K562 (cell line): ENCODE data around the gene GATC. TPM values are rescaled to one million over a fixed set of nuclear protein-coding genes. Genes with fewer than 3 reads are reported as not detected.

ENCODE experiments used
- ATAC-seq: fragments of 200-7000 bp; cut with Tn5 transposase; 3 replicates; pipeline ENCODE4 v1.9.1; 2020; ENCODE audit warnings: moderate library complexity
- BruUV-seq: library from RNA; stranded (reverse); fragments of 400-500 nt; replicated peaks from 2 replicates; lab custom pipeline; 2021; lab: Mats Ljungman, UMichigan
- CTCF ChIA-PET: fragments of 300-600 bp; formaldehyde crosslinking; extraction: SDS; loops from one replicate; lab custom pipeline; 2021; ENCODE audit warnings: low intra/inter-chr PET ratio; lab: Yijun Ruan, JAX
- POLR2A ChIA-PET: fragments of 300-600, 350-650 bp; sonication (Branson Sonifier 250); formaldehyde crosslinking; extraction: SDS; loops from one replicate; lab custom pipeline; 2021; ENCODE audit warnings: antibody characterized with exemption, inconsistent platforms; lab: Yijun Ruan, JAX
- DNase-seq, 4 experiments: peaks; one replicate each; pipeline versions ENCODE4 v3.0.0 to v3.0.0-alpha.2; 2011 to 2018; ENCODE audit warnings: low spot score in 3 of 4, mixed read lengths in 3 of 4; ENCODE audit errors: extremely low read depth in 1 of 4
- FAIRE-seq: peaks from 2 replicates; lab custom pipeline; 2011; peaks lifted over from hg19 to GRCh38; lab: Jason Lieb, UNC
- H2AFZ ChIP-seq: 2 replicates; pipeline ENCODE4 v1.6.0; 2011; ENCODE audit warnings: low read depth, low read length, control low read depth, inconsistent platforms
- H3K27ac ChIP-seq: fragments of 200-600 bp; 3 replicates; pipeline ENCODE4 v1.8.0; 2011; ENCODE audit warnings: low read depth, mild to moderate bottlenecking, control low read depth, inconsistent platforms, low read length, moderate library complexity, mixed read lengths; ENCODE audit errors: extremely low read depth
- H3K27me3 ChIP-seq, 2 experiments: fragments of 300-600 bp in 1 of 2; 2 replicates in 1 of 2; 3 replicates in 1 of 2; pipeline versions ENCODE4 v1.6.0 to v1.8.0; 2011; ENCODE audit warnings: inconsistent platforms in 2 of 2, low read length in 2 of 2, mild to moderate bottlenecking in 1 of 2, mixed read lengths in 1 of 2, moderate library complexity in 1 of 2; ENCODE audit not compliant: control insufficient read depth in 2 of 2, insufficient read depth in 2 of 2
- H3K36me3 ChIP-seq: fragments of 300-600 bp; 3 replicates; pipeline ENCODE4 v1.8.0; 2011; ENCODE audit warnings: mild to moderate bottlenecking, low read length, inconsistent platforms; ENCODE audit not compliant: control insufficient read depth, insufficient read depth
- H3K4me1 ChIP-seq, 2 experiments: fragments of 200-600 bp in 1 of 2; replicated peaks in 1 of 2; 2 replicates in 1 of 2; 3 replicates in 1 of 2; pipeline versions ENCODE4 v1.5.1 to v1.8.0; 2011; ENCODE audit warnings: inconsistent platforms in 2 of 2, low read length in 2 of 2, mild to moderate bottlenecking in 1 of 2, mixed read lengths in 1 of 2, moderate library complexity in 1 of 2; ENCODE audit not compliant: control insufficient read depth in 2 of 2, insufficient read depth in 2 of 2
- H3K4me2 ChIP-seq: 2 replicates; pipeline ENCODE4 v1.6.1; 2011; ENCODE audit warnings: low read length, control low read depth, inconsistent platforms, mixed read lengths; ENCODE audit not compliant: insufficient read depth
- H3K4me3 ChIP-seq: fragments of 200-600 bp; sonication (generic), shearing (Covaris generic); 2 replicates; pipeline ENCODE4 v1.5.1; 2016; ENCODE audit warnings: control low read depth, inconsistent platforms
- H3K79me2 ChIP-seq: fragments of 200-600 bp; 3 replicates; pipeline ENCODE4 v1.8.0; 2011; ENCODE audit warnings: low read length, inconsistent platforms; ENCODE audit not compliant: control insufficient read depth, insufficient read depth
- H3K9ac ChIP-seq, 2 experiments: 2 replicates each; pipeline versions ENCODE4 v1.6.0 to v1.6.1; 2011; ENCODE audit warnings: low read depth in 2 of 2, low read length in 2 of 2, control low read depth in 1 of 2, inconsistent platforms in 1 of 2, mild to moderate bottlenecking in 1 of 2, mixed read lengths in 1 of 2; ENCODE audit not compliant: insufficient read depth in 1 of 2
- H3K9me1 ChIP-seq: one replicate; pipeline ENCODE4 v1.6.0; 2011; ENCODE audit warnings: inconsistent platforms, mild to moderate bottlenecking, low read length, moderate library complexity; ENCODE audit not compliant: control insufficient read depth, insufficient read depth
- H3K9me3 ChIP-seq: replicated peaks from 2 replicates; pipeline ENCODE4 v1.5.1; 2011; ENCODE audit warnings: low read depth, low read length, inconsistent platforms; ENCODE audit not compliant: control insufficient read depth, insufficient read depth
- H4K20me1 ChIP-seq: replicated peaks from 2 replicates; pipeline ENCODE4 v1.6.1; 2011; ENCODE audit warnings: low read length, inconsistent platforms, mixed read lengths; ENCODE audit not compliant: control insufficient read depth, insufficient read depth
- CBFA2T3 ChIP-seq: fragments of 450-650 bp; IDR thresholded peaks from 2 replicates; pipeline ENCODE4 v1.6.1; 2017
- COPS2 ChIP-seq: fragments of 450-650 bp; conservative IDR thresholded peaks from 2 replicates; pipeline ENCODE4 v1.6.1; 2016; ENCODE audit warnings: mild to moderate bottlenecking, moderate library complexity
- HNRNPK ChIP-seq: fragments of 200-400 bp; formaldehyde crosslinking; IDR thresholded peaks from one replicate; pipeline ENCODE4 v1.6.1; 2018; ENCODE audit warnings: mild to moderate bottlenecking, low read depth, low read length; ENCODE audit not compliant: poor library complexity, severe bottlenecking
- HSF4 ChIP-seq: fragments of 250-450 bp; sonication (Bioruptor Pico); IDR thresholded peaks from 2 replicates; pipeline ENCODE4 v2.1.2; 2022; ENCODE audit warnings: mild to moderate bottlenecking, moderate library complexity, borderline replicate concordance
- NR2F6 ChIP-seq: fragments of 450-650 bp; formaldehyde crosslinking; IDR thresholded peaks from 2 replicates; pipeline ENCODE4 v1.4.0; 2020; ENCODE audit warnings: mild to moderate bottlenecking
- PHF20 ChIP-seq: fragments of 450-650 bp; IDR thresholded peaks from 2 replicates; pipeline ENCODE4 v1.6.1; 2018; ENCODE audit not compliant: partially characterized antibody
- WGBS: fragments of 100-300 bp; shearing (Covaris generic); methylation state at CpG from one replicate; pipeline ENCODE4 v1.1.6; 2016; ENCODE audit warnings: low coverage, mixed read lengths; ENCODE audit not compliant: insufficient coverage; ENCODE audit errors: missing lambda C conversion rate; 5-methylcytosine and 5-hydroxymethylcytosine counted together
- in situ Hi-C: fragments of 300-500 bp; cut with MboI; formaldehyde crosslinking; loops from 4 replicates; pipeline ENCODE4 v1.15.0; 2018; ENCODE audit warnings: inconsistent platforms, mixed read lengths
- intact Hi-C: fragments of 100-400 bp; cut with micrococcal nuclease; formaldehyde crosslinking; loops from 2 replicates; pipeline ENCODE4 v1.14.2; 2022
- polyA plus RNA-seq, 8 experiments: library from polyadenylated mRNA; depleted of rRNA in 4 of 8; stranded (reverse) in 5 of 8; unstranded in 3 of 8; fragments of >200 nt; fragmentation: Nextera tagmentation in 2 of 8; fragmentation: Illumina TruSeq in 1 of 8; extraction: Ambion mirVana in 2 of 8; extraction: Trizol in 1 of 8; gene quantifications; 2 replicates each; pipeline versions ENCODE4 v1.2.1 to v1.2.3, GENCODE V29; 2011 to 2014; ENCODE audit warnings: inconsistent platforms in 1 of 8, missing spikeins in 1 of 8
- small RNA-seq: library from RNA; depleted of rRNA; stranded (forward); fragments of <200 nt; gene quantifications from one replicate; pipeline ENCODE3, GENCODE V24; 2014
- total RNA-seq, 7 experiments: library from RNA; depleted of rRNA in 6 of 7; stranded (reverse); fragments of >200 nt in 6 of 7; fragmentation: Illumina TruSeq in 2 of 7; extraction: Trizol in 2 of 7; gene quantifications; 2 replicates each; pipeline versions ENCODE4 v1.2.1 to v1.2.3, GENCODE V29; 2011 to 2021; ENCODE audit warnings: low replicate concordance in 1 of 7
- TF ChIP-seq, protein P1 (sequence below): fragments of 250-450 bp; sonication (Bioruptor Pico); IDR thresholded peaks from 2 replicates; pipeline ENCODE4 v1.5.0; 2020; ENCODE audit warnings: mild to moderate bottlenecking

GATC gene
- total and polyA plus RNA-seq, 9 of the 15 experiments (the other 6 are each of a cell fraction or from before 2014, with no cell fraction given): 5.8 to 52.6 (median 28.2) TPM

DNA sequence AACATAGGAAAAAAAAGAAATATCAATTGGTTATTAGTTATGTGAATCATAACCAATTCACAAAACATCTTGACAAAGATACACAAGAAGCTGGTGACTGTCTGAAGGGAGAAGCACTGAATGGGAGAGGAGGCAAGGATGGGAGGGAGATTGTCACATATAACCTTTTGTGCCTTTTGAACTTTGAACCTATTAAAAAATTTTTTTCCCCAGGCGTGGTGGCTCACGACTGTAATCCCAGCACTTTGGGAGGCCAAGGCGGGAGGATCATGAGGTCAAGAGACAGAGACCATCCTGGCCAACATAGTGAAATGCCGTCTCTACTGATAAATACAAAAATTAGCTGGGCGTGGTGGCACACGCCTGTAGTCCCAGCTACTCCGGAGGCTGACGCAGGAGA, 62.3 kb downstream of the GATC start:
- no peaks in the 10 kb centered on the region for H4K20me1 ChIP-seq
- BruUV-seq: no TSS peak
- no peaks in the 10 kb centered on the region for H3K9me3 ChIP-seq
- H2AFZ ChIP-seq: no peak overlapping the region
- POLR2A ChIA-PET: interaction anchor here (2.5 to 2.9 kb wide), 2 partner anchors 10 to 13 kb away, joined by 7 to 21 read pairs; partner anchors contain the start of gene DYNLL1
- FAIRE-seq: no peak
- CTCF ChIA-PET: no interaction called here
- no peak overlapping the region for H3K9ac ChIP-seq
- 89% methylated on average over 6 of the region's 8 CpGs for WGBS
- TF ChIP-seq HSF4 (CRISPR knock-in tag) (no peak), HNRNPK (no peak), PHF20 (no peak), COPS2 (no peak), NR2F6 (CRISPR knock-in tag) (no peak), CBFA2T3 (no peak)
- TF ChIP-seq, protein P1, sequence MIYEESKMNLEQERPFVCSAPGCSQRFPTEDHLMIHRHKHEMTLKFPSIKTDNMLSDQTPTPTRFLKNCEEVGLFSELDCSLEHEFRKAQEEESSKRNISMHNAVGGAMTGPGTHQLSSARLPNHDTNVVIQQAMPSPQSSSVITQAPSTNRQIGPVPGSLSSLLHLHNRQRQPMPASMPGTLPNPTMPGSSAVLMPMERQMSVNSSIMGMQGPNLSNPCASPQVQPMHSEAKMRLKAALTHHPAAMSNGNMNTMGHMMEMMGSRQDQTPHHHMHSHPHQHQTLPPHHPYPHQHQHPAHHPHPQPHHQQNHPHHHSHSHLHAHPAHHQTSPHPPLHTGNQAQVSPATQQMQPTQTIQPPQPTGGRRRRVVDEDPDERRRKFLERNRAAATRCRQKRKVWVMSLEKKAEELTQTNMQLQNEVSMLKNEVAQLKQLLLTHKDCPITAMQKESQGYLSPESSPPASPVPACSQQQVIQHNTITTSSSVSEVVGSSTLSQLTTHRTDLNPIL: no peak
- TF ChIP-seq, all 486 proteins: peak for 0
- Histone ChIP-seq H3K4me3 (no peak overlapping the region), H3K4me1 (no peaks in the 10 kb centered on the region), H3K27ac (no peak overlapping the region), H3K9me1 (no peaks in the 10 kb centered on the region), H3K36me3 (peaks cover 30% of the 10 kb centered on the region; the same call in 2 of the 3 replicates), H3K27me3 (no peaks in the 10 kb centered on the region), H3K4me2 (no peak overlapping the region), H3K79me2 (no peaks in the 10 kb centered on the region)
- ATAC-seq (no peak), DNase-seq (no peak)
- intact Hi-C loops: no loop called here
- in situ Hi-C loops: no loop called here

Small RNA genes within 50 kb of the gene (small RNA-seq; reads per million reads assigned to genes)
- not detected for gene RF00019

Other genes starting within 250 kb of the GATC start
Only the 7 nearest of the 16 such genes appear.
- not detected in 2 replicates for gene MSI1, start 77.3 kb upstream of the GATC start, total RNA-seq (2014; rRNA removed)
- not detected in 2 replicates for gene MSI1, start 77.3 kb upstream of the GATC start, total RNA-seq (2014; rRNA removed; fragmentation: Illumina TruSeq; extraction: Trizol)
- gene MSI1, start 77.3 kb upstream of the GATC start, total RNA-seq (2015; rRNA removed; fragmentation: Illumina TruSeq; extraction: Trizol): not detected in 2 replicates
- 0.16 TPM in 2 replicates for gene MSI1, start 77.3 kb upstream of the GATC start, total RNA-seq (2021)
- 0.04 TPM in 1 of 2 replicates, not detected in the other for gene MSI1, start 77.3 kb upstream of the GATC start, polyA plus RNA-seq (2011; rRNA removed)
- gene MSI1, start 77.3 kb upstream of the GATC start, polyA plus RNA-seq (2014; fragmentation: Illumina TruSeq; extraction: Trizol): not detected in 2 replicates
- not detected for gene MSI1, start 77.3 kb upstream of the GATC start, polyA plus RNA-seq (2014; fragmentation: Nextera tagmentation; extraction: Ambion mirVana)
- not detected in 2 replicates for gene MSI1, start 77.3 kb upstream of the GATC start, polyA plus RNA-seq (2014; rRNA removed)
- gene COX6A1, start 8.3 kb upstream of the GATC start, total RNA-seq (2014; rRNA removed): 931 and 1,004 TPM in 2 replicates
- 412 and 414 TPM in 2 replicates for gene COX6A1, start 8.3 kb upstream of the GATC start, total RNA-seq (2014; rRNA removed; fragmentation: Illumina TruSeq; extraction: Trizol)
- gene COX6A1, start 8.3 kb upstream of the GATC start, total RNA-seq (2015; rRNA removed; fragmentation: Illumina TruSeq; extraction: Trizol): 602 and 624 TPM in 2 replicates
- 597 and 695 TPM in 2 replicates for gene COX6A1, start 8.3 kb upstream of the GATC start, total RNA-seq (2021)
- gene COX6A1, start 8.3 kb upstream of the GATC start, polyA plus RNA-seq (2011; rRNA removed): 767 and 895 TPM in 2 replicates
- gene COX6A1, start 8.3 kb upstream of the GATC start, polyA plus RNA-seq (2014; fragmentation: Illumina TruSeq; extraction: Trizol): 978 and 1,143 TPM in 2 replicates
- gene COX6A1, start 8.3 kb upstream of the GATC start, polyA plus RNA-seq (2014; fragmentation: Nextera tagmentation; extraction: Ambion mirVana): 1,000 to 10,000 TPM; 3,092 to 4,142 TPM
- gene COX6A1, start 8.3 kb upstream of the GATC start, polyA plus RNA-seq (2014; rRNA removed): 1,391 and 1,423 TPM in 2 replicates
- 37.3 and 38.8 TPM in 2 replicates for gene TRIAP1, start 60 bp upstream of the GATC start, total RNA-seq (2014; rRNA removed)
- gene TRIAP1, start 60 bp upstream of the GATC start, total RNA-seq (2014; rRNA removed; fragmentation: Illumina TruSeq; extraction: Trizol): 78.4 and 80.9 TPM in 2 replicates
- gene TRIAP1, start 60 bp upstream of the GATC start, total RNA-seq (2015; rRNA removed; fragmentation: Illumina TruSeq; extraction: Trizol): 56.3 and 65.4 TPM in 2 replicates
- 53.2 and 55.3 TPM in 2 replicates for gene TRIAP1, start 60 bp upstream of the GATC start, total RNA-seq (2021)
- gene TRIAP1, start 60 bp upstream of the GATC start, polyA plus RNA-seq (2011; rRNA removed): 53.5 and 85.7 TPM in 2 replicates
- 59.8 and 64.9 TPM in 2 replicates for gene TRIAP1, start 60 bp upstream of the GATC start, polyA plus RNA-seq (2014; fragmentation: Illumina TruSeq; extraction: Trizol)
- gene TRIAP1, start 60 bp upstream of the GATC start, polyA plus RNA-seq (2014; fragmentation: Nextera tagmentation; extraction: Ambion mirVana): 100 to 1,000 TPM; 354 TPM
- gene TRIAP1, start 60 bp upstream of the GATC start, polyA plus RNA-seq (2014; rRNA removed): 60.6 and 73.3 TPM in 2 replicates
- gene SRSF9, start 23.3 kb downstream of the GATC start, total RNA-seq (2014; rRNA removed): 255 and 271 TPM in 2 replicates
- 230 and 244 TPM in 2 replicates for gene SRSF9, start 23.3 kb downstream of the GATC start, total RNA-seq (2014; rRNA removed; fragmentation: Illumina TruSeq; extraction: Trizol)
- 241 and 243 TPM in 2 replicates for gene SRSF9, start 23.3 kb downstream of the GATC start, total RNA-seq (2015; rRNA removed; fragmentation: Illumina TruSeq; extraction: Trizol)
- gene SRSF9, start 23.3 kb downstream of the GATC start, total RNA-seq (2021): 280 and 286 TPM in 2 replicates
- 159 and 203 TPM in 2 replicates for gene SRSF9, start 23.3 kb downstream of the GATC start, polyA plus RNA-seq (2011; rRNA removed)
- 180 and 188 TPM in 2 replicates for gene SRSF9, start 23.3 kb downstream of the GATC start, polyA plus RNA-seq (2014; fragmentation: Illumina TruSeq; extraction: Trizol)
- gene SRSF9, start 23.3 kb downstream of the GATC start, polyA plus RNA-seq (2014; fragmentation: Nextera tagmentation; extraction: Ambion mirVana): 10 to 100 TPM; 40.3 to 50.5 TPM
- 291 and 296 TPM in 2 replicates for gene SRSF9, start 23.3 kb downstream of the GATC start, polyA plus RNA-seq (2014; rRNA removed)
- gene DYNLL1, start 49.7 kb downstream of the GATC start, total RNA-seq (2014; rRNA removed): 303 and 473 TPM in 2 replicates
- gene DYNLL1, start 49.7 kb downstream of the GATC start, total RNA-seq (2014; rRNA removed; fragmentation: Illumina TruSeq; extraction: Trizol): 430 and 468 TPM in 2 replicates
- 587 and 631 TPM in 2 replicates for gene DYNLL1, start 49.7 kb downstream of the GATC start, total RNA-seq (2015; rRNA removed; fragmentation: Illumina TruSeq; extraction: Trizol)
- gene DYNLL1, start 49.7 kb downstream of the GATC start, total RNA-seq (2021): 364 and 386 TPM in 2 replicates
- 439 and 456 TPM in 2 replicates for gene DYNLL1, start 49.7 kb downstream of the GATC start, polyA plus RNA-seq (2011; rRNA removed)
- 531 and 637 TPM in 2 replicates for gene DYNLL1, start 49.7 kb downstream of the GATC start, polyA plus RNA-seq (2014; fragmentation: Illumina TruSeq; extraction: Trizol)
- 1,000 to 10,000 TPM in 1 of 2 experiments, 100 to 1,000 TPM in 1; 921 to 1,112 TPM for gene DYNLL1, start 49.7 kb downstream of the GATC start, polyA plus RNA-seq (2014; fragmentation: Nextera tagmentation; extraction: Ambion mirVana)
- 397 and 529 TPM in 2 replicates for gene DYNLL1, start 49.7 kb downstream of the GATC start, polyA plus RNA-seq (2014; rRNA removed)
- 31.5 and 59.7 TPM in 2 replicates for gene COQ5, start 82.7 kb downstream of the GATC start, total RNA-seq (2014; rRNA removed)
- 33.3 and 35.3 TPM in 2 replicates for gene COQ5, start 82.7 kb downstream of the GATC start, total RNA-seq (2014; rRNA removed; fragmentation: Illumina TruSeq; extraction: Trizol)
- 25.4 and 26.5 TPM in 2 replicates for gene COQ5, start 82.7 kb downstream of the GATC start, total RNA-seq (2015; rRNA removed; fragmentation: Illumina TruSeq; extraction: Trizol)
- gene COQ5, start 82.7 kb downstream of the GATC start, total RNA-seq (2021): 25.2 and 25.3 TPM in 2 replicates
- gene COQ5, start 82.7 kb downstream of the GATC start, polyA plus RNA-seq (2011; rRNA removed): 56.4 and 59.7 TPM in 2 replicates
- gene COQ5, start 82.7 kb downstream of the GATC start, polyA plus RNA-seq (2014; fragmentation: Illumina TruSeq; extraction: Trizol): 29.0 and 30.4 TPM in 2 replicates
- 10 to 100 TPM; 19.2 to 26.2 TPM for gene COQ5, start 82.7 kb downstream of the GATC start, polyA plus RNA-seq (2014; fragmentation: Nextera tagmentation; extraction: Ambion mirVana)
- 30.7 and 31.0 TPM in 2 replicates for gene COQ5, start 82.7 kb downstream of the GATC start, polyA plus RNA-seq (2014; rRNA removed)
- 46.2 and 52.4 TPM in 2 replicates for gene RNF10, start 87.9 kb downstream of the GATC start, total RNA-seq (2014; rRNA removed)
- 80.2 and 98.0 TPM in 2 replicates for gene RNF10, start 87.9 kb downstream of the GATC start, total RNA-seq (2014; rRNA removed; fragmentation: Illumina TruSeq; extraction: Trizol)
- 43.0 and 50.8 TPM in 2 replicates for gene RNF10, start 87.9 kb downstream of the GATC start, total RNA-seq (2015; rRNA removed; fragmentation: Illumina TruSeq; extraction: Trizol)
- 136 and 143 TPM in 2 replicates for gene RNF10, start 87.9 kb downstream of the GATC start, total RNA-seq (2021)
- 96.4 and 96.7 TPM in 2 replicates for gene RNF10, start 87.9 kb downstream of the GATC start, polyA plus RNA-seq (2011; rRNA removed)
- 113 and 139 TPM in 2 replicates for gene RNF10, start 87.9 kb downstream of the GATC start, polyA plus RNA-seq (2014; fragmentation: Illumina TruSeq; extraction: Trizol)
- 10 to 100 TPM; 55.4 to 78.1 TPM for gene RNF10, start 87.9 kb downstream of the GATC start, polyA plus RNA-seq (2014; fragmentation: Nextera tagmentation; extraction: Ambion mirVana)
- 72.1 and 80.1 TPM in 2 replicates for gene RNF10, start 87.9 kb downstream of the GATC start, polyA plus RNA-seq (2014; rRNA removed)